Epithelial cell of prostate (primary cell): ENCODE measurements around the gene TLR4.
A peak's percentile ranks its signal among the peaks of the same experiment; 100 is the strongest.

ENCODE experiments used
- DNase-seq: peaks from one replicate; pipeline ENCODE4 v3.0.0-alpha.2; 2011; ENCODE audit warnings: low read depth, low spot score
- H3K27ac ChIP-seq: fragments of 450-650 bp; 2 replicates; pipeline ENCODE4 v1.5.1; 2017; ENCODE audit warnings: mild to moderate bottlenecking

Gene TLR4

GRCh38 chr9:117709936-117710335 lies 5.7 kb downstream of the TLR4 start:
- H3K27ac ChIP-seq, result no peak overlapping the region
- DNase-seq, result no peak

GRCh38 chr9:117714282-117714681 lies 10.1 kb downstream of the TLR4 start:
- no peak for DNase-seq
- H3K27ac ChIP-seq, result no peak overlapping the region

DNA sequence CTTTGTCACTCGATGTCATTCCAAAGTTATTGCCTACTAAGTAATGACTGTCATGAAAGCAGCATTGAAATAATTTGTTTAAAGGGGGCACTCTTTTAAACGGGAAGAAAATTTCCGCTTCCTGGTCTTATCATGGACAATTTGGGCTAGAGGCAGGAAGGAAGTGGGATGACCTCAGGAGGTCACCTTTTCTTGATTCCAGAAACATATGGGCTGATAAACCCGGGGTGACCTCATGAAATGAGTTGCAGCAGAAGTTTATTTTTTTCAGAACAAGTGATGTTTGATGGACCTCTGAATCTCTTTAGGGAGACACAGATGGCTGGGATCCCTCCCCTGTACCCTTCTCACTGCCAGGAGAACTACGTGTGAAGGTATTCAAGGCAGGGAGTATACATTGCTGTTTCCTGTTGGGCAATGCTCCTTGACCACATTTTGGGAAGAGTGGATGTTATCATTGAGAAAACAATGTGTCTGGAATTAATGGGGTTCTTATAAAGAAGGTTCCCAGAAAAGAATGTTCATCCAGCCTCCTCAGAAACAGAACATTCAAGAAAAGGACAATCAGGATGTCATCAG lies 11.3 kb downstream of the TLR4 start:
- no peak for DNase-seq
- no peak overlapping the region for H3K27ac ChIP-seq

DNA sequence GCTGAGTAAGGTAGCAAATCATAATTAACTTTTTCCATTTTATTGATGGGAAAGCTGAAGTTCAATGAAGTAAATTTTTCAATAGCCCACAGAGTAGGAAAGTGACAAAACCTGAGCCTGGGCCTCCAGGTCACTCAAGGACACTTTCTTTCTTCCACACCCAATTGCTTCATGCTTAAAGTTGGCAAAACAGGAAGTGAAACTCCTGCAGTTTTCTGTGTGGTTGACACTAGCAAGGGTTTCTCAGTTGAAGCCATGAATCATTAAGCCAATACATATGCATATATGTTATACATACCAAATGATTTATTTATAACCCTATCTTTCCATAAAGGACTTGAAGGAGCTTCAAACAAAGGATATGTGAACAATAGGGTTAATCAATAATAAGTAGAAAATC lies 13.9 kb downstream of the TLR4 start:
- H3K27ac ChIP-seq, result peak overlapping the region; percentile 2
- peak; percentile 59 for DNase-seq

DNA sequence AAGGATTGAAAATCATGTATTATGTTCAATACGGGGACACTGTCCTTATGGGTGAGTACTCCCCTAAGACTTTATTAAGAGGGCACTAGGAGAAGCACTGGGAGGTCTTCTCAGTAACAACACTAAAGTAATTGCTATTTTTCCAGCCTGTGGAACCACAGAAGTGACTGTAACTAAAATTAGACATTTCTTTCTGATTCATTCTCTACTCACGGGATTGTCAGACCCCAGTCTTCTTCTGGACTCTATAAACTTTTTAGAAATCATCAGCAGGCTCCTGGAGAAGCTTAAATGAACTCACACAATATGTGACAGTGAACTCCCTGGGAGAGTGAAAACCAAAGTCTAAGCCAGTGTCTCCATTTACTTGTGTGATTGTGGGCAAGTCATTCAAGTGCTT lies 14.5 kb downstream of the TLR4 start:
- no peak overlapping the region for H3K27ac ChIP-seq
- no peak for DNase-seq

DNA sequence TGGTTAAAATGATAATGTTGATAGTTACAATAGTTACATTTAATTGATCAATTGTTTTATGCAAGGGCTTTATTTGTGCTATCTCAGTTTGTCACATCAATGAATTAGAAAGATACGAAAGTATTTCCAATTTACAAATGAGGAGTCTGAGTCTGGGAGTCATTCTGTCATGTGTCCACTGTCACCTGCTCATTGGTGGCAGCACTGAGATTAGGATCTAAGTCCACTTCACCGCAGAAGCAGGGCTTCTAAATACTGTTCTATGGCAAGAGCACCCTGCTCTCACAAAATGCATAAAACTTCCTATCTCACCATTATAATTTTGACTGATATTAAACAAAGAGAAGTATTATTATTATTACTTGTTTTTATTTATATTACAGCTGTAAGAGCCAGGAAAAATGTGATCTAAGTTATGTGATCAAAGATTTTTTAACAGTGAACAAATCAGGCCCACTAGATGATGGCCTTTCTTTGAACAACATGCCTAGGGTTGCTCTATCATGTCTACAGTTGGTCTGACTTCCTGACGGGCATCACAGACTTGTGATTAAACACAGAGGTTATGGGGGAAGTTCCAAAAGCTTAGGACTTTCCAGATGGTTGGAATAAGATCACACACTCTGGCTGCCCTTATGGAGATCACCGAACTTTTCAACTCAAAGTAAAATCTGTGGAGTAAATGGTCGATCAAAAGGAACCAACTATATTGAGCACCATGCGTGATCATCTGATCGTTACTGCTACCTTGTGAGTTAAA lies 15.1 kb downstream of the TLR4 start:
- no peak for DNase-seq
- no peak overlapping the region for H3K27ac ChIP-seq

DNA sequence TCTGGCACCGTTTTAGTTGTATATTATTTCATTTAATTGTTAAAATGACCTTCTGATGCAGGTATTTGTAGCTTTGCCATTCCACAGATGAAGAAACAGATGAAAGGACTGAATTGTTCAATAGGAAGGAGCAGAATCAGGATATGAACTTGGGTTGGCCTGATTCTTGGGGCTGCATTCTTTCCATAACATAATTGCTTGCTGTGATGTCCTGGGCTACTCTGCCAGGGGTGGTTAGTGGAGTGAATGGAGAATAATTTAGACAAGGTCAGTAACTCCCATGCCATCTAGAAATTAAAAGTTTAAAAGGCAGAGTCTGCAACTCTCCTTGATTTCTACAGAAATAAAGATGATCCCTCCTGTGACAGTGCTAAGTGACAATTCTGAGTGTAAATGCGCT lies 15.9 kb downstream of the TLR4 start:
- H3K27ac ChIP-seq, result no peak overlapping the region
- no peak for DNase-seq

DNA sequence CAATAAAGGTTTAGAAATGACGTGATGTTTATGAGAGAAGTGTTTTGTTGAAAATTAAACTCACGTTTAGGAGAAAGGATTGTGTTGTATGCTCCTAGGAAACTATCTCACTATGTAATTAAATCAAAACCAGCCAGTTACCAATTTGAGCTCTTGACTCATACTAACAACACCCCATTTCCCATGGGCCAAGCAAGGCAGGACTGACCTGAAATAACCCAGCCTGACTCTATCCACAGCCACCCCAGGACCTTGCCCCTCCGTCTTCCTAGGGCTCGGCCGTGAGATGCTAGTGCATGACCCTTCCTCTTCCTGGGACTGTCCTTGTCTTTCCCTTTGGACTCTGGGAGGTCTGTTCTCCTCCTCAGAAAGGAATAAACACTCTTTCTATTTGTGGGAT lies 16.4 kb downstream of the TLR4 start:
- DNase-seq, result peak; percentile 6
- H3K27ac ChIP-seq, result no peak overlapping the region

GRCh38 chr9:117720987-117721386 lies 16.8 kb downstream of the TLR4 start:
- DNase-seq, result no peak
- H3K27ac ChIP-seq, result no peak overlapping the region

DNA sequence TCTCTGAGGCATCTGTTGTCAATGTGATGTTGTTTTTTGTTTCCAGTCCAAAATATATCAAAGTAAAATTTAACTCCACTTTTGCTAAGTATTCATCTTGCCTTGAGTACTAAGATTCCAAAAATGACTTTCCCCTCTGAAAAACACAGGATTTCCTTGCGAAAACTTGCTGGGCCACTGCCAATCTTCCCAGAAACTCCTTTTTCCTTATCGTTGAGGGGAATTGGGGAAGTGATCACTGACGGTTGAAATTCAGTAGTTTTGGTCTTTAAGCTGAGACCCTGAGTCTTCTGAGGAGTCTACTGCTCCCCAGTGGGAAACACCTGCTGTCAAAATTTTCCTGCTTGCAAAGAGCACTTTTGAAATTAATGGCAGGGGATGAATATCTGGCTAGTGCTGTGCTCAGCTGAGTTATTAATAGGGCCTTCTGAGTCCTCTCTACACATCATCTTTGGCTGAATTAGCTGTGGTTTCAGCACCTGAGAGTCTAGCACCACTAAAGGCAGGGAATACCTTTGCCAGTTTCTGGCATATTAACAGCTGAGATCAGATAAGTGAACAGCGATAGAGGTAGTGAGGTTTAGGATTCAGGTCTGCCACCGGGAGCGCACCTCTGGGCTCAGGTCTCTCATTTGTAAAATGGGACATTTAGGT lies 18.0 kb downstream of the TLR4 start:
- no peak for DNase-seq
- H3K27ac ChIP-seq, result no peak overlapping the region

- no peak overlapping the region for H3K27ac ChIP-seq
- no peak for DNase-seq
These were observed 19.9 kb downstream of the TLR4 start for GRCh38 chr9:117723986-117724625.

- H3K27ac ChIP-seq, result no peak overlapping the region
- no peak for DNase-seq
These were observed 21.3 kb downstream of the TLR4 start for GRCh38 chr9:117725426-117725887.

- DNase-seq, result no peak
- H3K27ac ChIP-seq, result no peak overlapping the region
These were observed 25.2 kb downstream of the TLR4 start for GRCh38 chr9:117729375-117729774.

- DNase-seq, result no peak
These were observed 28.3 kb downstream of the TLR4 start for GRCh38 chr9:117732494-117732893.

GRCh38 chr9:117733465-117733864 lies 29.3 kb downstream of the TLR4 start:
- no peak overlapping the region for H3K27ac ChIP-seq
- DNase-seq, result no peak

More at GRCh38 chr9:117732494-117732893, 28.3 kb downstream of the TLR4 start:
- H3K27ac ChIP-seq, result no peak overlapping the region

GRCh38 chr9:117734082-117734481 lies 29.9 kb downstream of the TLR4 start:
- H3K27ac ChIP-seq, result no peak overlapping the region
- no peak for DNase-seq

DNA sequence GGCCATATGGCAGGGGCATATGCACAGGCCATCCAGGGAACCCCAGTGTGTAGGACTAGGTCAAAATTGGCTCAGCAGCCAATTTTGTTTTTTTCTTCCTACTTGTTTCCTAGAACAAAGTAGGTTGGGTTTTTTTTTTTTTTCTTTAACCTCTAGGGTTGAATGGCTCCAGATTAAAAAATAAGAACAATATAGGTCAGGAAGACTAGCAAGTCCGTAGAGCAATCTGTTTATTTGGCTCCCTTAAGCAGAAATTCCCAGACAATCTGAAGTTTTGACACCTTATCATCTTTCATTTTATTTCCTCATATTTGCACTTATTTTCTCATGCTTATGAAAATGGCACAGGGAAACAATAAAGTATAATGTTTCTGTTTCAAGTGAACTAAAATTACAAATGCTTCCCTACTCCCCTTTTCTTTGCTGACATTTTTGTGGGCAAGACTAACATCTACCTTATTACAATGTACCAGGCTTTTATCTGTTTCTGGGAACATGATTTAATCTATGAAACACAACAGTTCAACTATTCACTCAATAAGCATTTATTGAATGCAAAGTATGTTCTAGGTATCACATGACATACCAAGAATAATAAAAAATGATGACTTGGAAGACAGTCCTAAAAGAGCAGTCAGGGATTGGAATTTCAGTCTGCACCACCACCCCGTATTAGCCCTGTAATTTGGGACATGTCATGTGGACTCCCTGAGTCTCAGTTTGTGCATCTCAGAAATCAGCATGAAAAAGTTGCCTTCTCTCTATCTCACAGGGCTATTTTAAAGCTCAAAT lies 30.5 kb downstream of the TLR4 start:
- DNase-seq, result no peak
- no peak overlapping the region for H3K27ac ChIP-seq

DNA sequence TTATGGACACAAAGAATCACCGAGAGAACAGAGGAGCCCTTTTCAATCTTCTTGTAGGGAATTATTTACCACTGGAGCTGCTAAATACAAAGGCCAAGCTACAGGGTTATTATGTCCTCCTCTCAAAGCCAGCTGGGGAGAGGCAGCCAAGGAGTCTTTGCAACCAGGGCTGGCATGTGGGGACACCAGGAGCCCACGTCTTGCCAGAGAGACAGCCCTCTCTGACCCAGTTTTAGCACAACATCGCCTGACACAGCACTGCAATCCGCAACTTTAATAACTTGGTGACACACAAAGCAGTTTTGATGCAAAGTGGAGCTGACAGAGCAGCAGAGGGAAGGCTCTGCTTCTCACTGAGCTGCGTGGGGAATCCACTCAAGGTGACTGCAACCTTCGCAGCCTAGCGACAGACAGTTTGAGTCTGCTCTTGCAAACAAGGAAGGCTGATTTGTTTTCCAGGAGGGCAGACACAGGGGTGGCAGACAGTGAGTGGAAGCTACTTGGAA lies 33.6 kb downstream of the TLR4 start:
- H3K27ac ChIP-seq, result no peak overlapping the region

DNA sequence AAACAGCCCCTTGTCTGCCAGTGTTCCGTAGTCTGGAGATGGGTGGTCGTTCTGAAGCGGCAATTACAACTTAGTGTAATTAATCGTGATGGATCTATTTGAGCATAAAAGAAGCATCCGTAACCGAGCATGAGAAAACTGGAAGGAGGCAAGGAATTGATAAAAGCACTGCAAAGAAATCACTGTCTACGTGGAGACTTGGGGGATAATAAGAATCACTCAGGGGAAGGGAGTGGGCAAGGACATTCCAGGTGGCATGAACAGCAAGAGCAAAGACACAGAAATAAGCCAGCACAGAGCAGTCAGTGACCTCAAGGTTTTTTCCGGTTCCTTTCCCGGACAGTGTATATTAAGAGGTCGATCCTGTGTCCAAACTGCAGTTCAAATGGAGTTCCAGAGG lies 35.0 kb downstream of the TLR4 start:
- DNase-seq, result no peak
- no peak overlapping the region for H3K27ac ChIP-seq

More for the DNA sequence above, 33.6 kb downstream of the TLR4 start:
- no peak for DNase-seq
